Stomach (tissue), 4 donors: ENCODE measurements around the gene SNCB.

Source experiments
- EP300 ChIP-seq: sonication (generic); formaldehyde crosslinking; IDR thresholded peaks from one replicate; pipeline ENCODE4 v1.6.1; 2017; ENCODE audit warnings: antibody characterized with exemption
- POLR2A ChIP-seq, 4 donors: fragments of 450-650 bp; IDR thresholded peaks; one replicate each; pipeline ENCODE4 v1.6.1; 2016; ENCODE audit warnings: antibody characterized with exemption in 4 of 4, control low read depth in 2 of 4, mild to moderate bottlenecking in 1 of 4, moderate library complexity in 1 of 4
- POLR2AphosphoS5 ChIP-seq, 3 donors: sonication (generic); formaldehyde crosslinking; IDR thresholded peaks; one replicate each; pipeline ENCODE4 v1.6.1; 2016; ENCODE audit warnings: antibody characterized with exemption in 3 of 3
- TF ChIP-seq, protein P1 (sequence below), 7 experiments: fragments of 450-650 bp in 4 of 7; fragments of 200-600 bp in 3 of 7; sonication (generic) in 3 of 7; IDR thresholded peaks; one replicate each; pipeline ENCODE4 v1.5.1; 2016 to 2019; ENCODE audit warnings: antibody characterized with exemption in 7 of 7, control low read depth in 2 of 7, mild to moderate bottlenecking in 1 of 7

DNA sequence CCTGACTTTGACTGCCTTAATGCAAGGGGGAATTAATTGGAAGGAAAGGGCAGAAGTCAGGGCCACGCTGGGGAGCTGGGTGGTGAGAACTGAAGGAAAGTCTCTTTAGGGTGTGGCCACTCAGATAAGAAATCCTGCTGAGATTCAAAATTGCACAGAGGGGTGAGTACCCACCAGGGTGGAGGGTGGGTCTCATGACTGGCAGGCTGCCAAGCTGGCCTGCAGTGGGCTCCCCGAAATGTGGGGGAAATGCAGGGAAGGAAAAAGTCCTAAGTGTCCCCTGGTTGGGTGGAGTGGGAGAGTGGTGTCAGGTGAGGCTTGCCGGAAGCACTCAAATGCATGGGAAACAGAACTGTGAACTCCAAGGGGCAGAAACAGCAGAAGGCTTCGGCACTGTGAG lies 41.1 kb upstream of the SNCB start:
- TF ChIP-seq POLR2A (IDR thresholded peaks at IDR 0.05) (no peak), POLR2AphosphoS5 (IDR thresholded peaks at IDR 0.05) (no peak), EP300 (no peak)
- TF ChIP-seq, protein P1, sequence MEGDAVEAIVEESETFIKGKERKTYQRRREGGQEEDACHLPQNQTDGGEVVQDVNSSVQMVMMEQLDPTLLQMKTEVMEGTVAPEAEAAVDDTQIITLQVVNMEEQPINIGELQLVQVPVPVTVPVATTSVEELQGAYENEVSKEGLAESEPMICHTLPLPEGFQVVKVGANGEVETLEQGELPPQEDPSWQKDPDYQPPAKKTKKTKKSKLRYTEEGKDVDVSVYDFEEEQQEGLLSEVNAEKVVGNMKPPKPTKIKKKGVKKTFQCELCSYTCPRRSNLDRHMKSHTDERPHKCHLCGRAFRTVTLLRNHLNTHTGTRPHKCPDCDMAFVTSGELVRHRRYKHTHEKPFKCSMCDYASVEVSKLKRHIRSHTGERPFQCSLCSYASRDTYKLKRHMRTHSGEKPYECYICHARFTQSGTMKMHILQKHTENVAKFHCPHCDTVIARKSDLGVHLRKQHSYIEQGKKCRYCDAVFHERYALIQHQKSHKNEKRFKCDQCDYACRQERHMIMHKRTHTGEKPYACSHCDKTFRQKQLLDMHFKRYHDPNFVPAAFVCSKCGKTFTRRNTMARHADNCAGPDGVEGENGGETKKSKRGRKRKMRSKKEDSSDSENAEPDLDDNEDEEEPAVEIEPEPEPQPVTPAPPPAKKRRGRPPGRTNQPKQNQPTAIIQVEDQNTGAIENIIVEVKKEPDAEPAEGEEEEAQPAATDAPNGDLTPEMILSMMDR (IDR thresholded peaks at IDR 0.05): no peak
